Renal cortex interstitium (tissue), 11 donors: ENCODE data around the gene NRARP. TPM values are rescaled to one million over a fixed set of nuclear protein-coding genes. Genes with fewer than 3 reads are reported as not detected.
"Not testable (repeated sequence)": the region's sequence is repeated elsewhere in the genome, so short reads cannot be mapped to it uniquely, and the experiment has no call there.

Experiments
- DNase-seq, 11 donors: peaks; one replicate each; pipeline ENCODE4 v3.0.0-alpha.2; 2013; ENCODE audit warnings: low read depth in 9 of 11, low spot score in 4 of 11; ENCODE audit errors: extremely low read depth in 1 of 11
- polyA plus RNA-seq, 3 donors: library from polyadenylated mRNA; unstranded; fragments of 120-200 nt; gene quantifications; one replicate each; pipeline ENCODE4 v1.2.1, GENCODE V29; 2013; ENCODE audit not compliant: insufficient read length in 3 of 3

NRARP gene
- polyA plus RNA-seq, 3 donors: 6.8 to 9.0 (median 7.7) TPM

GRCh38 chr9:137327641-137328550 lies 25.8 kb upstream of the NRARP start:
- not testable (repeated sequence) for DNase-seq

- no peak for DNase-seq
These were observed 24.5 kb upstream of the NRARP start for GRCh38 chr9:137326445-137327065.

GRCh38 chr9:137325799-137326198 lies 23.7 kb upstream of the NRARP start:
- no peak for DNase-seq

GRCh38 chr9:137325124-137325523 lies 23.1 kb upstream of the NRARP start:
- DNase-seq: no peak

GRCh38 chr9:137323531-137324331 lies 21.7 kb upstream of the NRARP start:
- no peak for DNase-seq

GRCh38 chr9:137321726-137322361 lies 19.8 kb upstream of the NRARP start:
- DNase-seq: no peak

GRCh38 chr9:137320555-137321384 lies 18.7 kb upstream of the NRARP start:
- DNase-seq: no peak

GRCh38 chr9:137319739-137320551 lies 17.9 kb upstream of the NRARP start:
- DNase-seq: no peak

- no peak for DNase-seq
These were observed 17.1 kb upstream of the NRARP start for GRCh38 chr9:137319011-137319738.

GRCh38 chr9:137318602-137319001 lies 16.5 kb upstream of the NRARP start:
- DNase-seq: no peak

GRCh38 chr9:137317718-137318511 lies 15.8 kb upstream of the NRARP start:
- DNase-seq: no peak

GRCh38 chr9:137317021-137317717 lies 15.1 kb upstream of the NRARP start:
- DNase-seq: no peak

- no peak for DNase-seq
These were observed 14.2 kb upstream of the NRARP start for GRCh38 chr9:137316012-137316981.

GRCh38 chr9:137315581-137316011 lies 13.5 kb upstream of the NRARP start:
- DNase-seq: no peak
